Peyer's patch (tissue), 4 donors: Measurements from ENCODE around the gene NACC2.

Experiments
- POLR2A ChIP-seq, 2 donors: fragments of 450-650 bp; IDR thresholded peaks; one replicate each; pipeline ENCODE4 v1.5.1; 2017; ENCODE audit warnings: antibody characterized with exemption in 2 of 2, mild to moderate bottlenecking in 2 of 2, moderate library complexity in 2 of 2
- TF ChIP-seq, protein P1 (sequence below), 6 experiments: fragments of 450-650 bp in 4 of 6; fragments of 200-600 bp in 2 of 6; sonication (generic) in 1 of 6; IDR thresholded peaks; one replicate each; pipeline ENCODE4 v1.5.1; 2017 to 2019; ENCODE audit warnings: antibody characterized with exemption in 6 of 6, mild to moderate bottlenecking in 3 of 6, moderate library complexity in 1 of 6

DNA sequence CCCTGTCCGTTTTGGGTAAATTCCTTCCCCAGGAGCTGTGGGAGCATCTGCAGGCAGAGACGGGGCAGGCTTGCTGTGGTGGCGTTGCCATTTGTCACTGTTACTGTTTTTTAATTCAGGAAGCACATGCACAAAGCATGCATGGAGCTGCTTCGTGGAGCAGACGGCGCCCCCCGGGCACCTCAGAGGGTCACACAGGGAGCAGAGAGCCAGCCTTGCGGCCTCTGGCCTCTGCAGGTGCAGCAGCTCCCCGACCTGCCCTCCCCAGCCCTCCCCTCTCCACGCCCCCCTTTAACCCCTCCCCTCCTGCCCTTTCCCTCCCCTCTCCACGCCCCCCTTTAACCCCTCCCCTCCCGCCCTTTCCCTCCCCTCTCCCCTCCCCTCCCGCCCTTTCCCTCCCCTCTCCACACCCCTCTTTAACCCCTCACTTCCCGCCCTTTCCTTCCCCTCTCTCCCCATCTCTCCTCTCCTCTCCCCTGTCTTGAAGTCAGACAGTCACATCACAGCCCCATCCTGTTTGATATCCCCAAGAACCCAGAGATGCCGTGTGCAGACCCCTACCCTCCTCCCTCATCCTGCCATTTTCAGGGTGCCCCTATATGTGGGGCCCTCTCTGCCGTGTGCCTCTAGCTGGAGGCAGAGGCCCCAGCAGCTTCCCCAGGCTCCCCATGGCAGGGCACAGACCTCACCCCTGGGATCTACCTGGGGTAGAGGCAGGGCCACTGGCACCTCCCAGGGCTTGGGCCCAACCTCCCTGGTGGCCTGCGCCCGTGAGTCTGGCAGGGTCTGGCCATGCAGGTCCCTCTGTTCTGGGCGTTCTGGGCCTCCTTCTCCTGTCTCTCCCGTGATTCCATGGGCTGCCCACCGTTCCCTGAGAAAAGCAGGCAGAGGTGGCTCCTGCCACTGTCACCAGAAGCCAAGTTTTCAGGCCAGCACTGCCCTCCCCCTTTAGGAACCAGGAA lies 104.3 kb downstream of the NACC2 start:
- TF ChIP-seq, protein P1, sequence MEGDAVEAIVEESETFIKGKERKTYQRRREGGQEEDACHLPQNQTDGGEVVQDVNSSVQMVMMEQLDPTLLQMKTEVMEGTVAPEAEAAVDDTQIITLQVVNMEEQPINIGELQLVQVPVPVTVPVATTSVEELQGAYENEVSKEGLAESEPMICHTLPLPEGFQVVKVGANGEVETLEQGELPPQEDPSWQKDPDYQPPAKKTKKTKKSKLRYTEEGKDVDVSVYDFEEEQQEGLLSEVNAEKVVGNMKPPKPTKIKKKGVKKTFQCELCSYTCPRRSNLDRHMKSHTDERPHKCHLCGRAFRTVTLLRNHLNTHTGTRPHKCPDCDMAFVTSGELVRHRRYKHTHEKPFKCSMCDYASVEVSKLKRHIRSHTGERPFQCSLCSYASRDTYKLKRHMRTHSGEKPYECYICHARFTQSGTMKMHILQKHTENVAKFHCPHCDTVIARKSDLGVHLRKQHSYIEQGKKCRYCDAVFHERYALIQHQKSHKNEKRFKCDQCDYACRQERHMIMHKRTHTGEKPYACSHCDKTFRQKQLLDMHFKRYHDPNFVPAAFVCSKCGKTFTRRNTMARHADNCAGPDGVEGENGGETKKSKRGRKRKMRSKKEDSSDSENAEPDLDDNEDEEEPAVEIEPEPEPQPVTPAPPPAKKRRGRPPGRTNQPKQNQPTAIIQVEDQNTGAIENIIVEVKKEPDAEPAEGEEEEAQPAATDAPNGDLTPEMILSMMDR (IDR thresholded peaks at IDR 0.05) = no peak
- TF ChIP-seq POLR2A (IDR thresholded peaks at IDR 0.05) = no peak
